WTC11 (cell line): ENCODE results near the gene GPR37L1.

Source experiments
- FOXJ3 ChIP-seq: sonication (generic); formaldehyde crosslinking; IDR thresholded peaks from 2 replicates; pipeline ENCODE4 v1.9.0; 2021; ENCODE audit warnings: missing genetic modification reagents, mild to moderate bottlenecking, borderline replicate concordance
- ZNF121 ChIP-seq: sonication (generic); formaldehyde crosslinking; IDR thresholded peaks from 2 replicates; pipeline ENCODE4 v1.8.0; 2023; ENCODE audit warnings: missing genetic modification reagents
- TF ChIP-seq, protein P1 (sequence below): fragments of 200-600 bp; IDR thresholded peaks from 2 replicates; pipeline ENCODE4 v1.8.0; 2022; ENCODE audit warnings: antibody characterized with exemption

DNA sequence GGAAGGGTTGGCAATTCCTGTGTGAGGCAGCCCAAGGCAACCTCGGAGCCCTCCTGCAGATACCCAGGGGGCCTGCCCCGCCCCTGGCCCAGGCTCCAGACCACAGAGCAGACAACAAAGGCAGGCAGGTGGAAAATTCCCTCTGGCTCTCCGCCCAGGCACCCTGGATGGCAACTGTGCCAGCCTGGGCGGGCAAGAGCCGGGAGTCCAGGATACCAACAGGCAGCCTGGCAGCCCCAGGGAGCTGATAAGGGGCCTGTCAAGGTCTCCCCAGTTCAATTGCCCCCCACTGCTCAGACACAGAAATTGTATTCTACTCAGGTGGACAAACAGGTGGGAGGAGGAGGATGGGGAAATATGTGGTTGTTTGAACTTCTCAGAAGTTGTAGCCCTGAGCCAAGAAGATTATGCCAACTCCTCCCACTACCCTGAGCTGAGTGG, 15.4 kb upstream of the GPR37L1 start:
- TF ChIP-seq ZNF121 (no peak), FOXJ3 (no peak)
- TF ChIP-seq, protein P1, sequence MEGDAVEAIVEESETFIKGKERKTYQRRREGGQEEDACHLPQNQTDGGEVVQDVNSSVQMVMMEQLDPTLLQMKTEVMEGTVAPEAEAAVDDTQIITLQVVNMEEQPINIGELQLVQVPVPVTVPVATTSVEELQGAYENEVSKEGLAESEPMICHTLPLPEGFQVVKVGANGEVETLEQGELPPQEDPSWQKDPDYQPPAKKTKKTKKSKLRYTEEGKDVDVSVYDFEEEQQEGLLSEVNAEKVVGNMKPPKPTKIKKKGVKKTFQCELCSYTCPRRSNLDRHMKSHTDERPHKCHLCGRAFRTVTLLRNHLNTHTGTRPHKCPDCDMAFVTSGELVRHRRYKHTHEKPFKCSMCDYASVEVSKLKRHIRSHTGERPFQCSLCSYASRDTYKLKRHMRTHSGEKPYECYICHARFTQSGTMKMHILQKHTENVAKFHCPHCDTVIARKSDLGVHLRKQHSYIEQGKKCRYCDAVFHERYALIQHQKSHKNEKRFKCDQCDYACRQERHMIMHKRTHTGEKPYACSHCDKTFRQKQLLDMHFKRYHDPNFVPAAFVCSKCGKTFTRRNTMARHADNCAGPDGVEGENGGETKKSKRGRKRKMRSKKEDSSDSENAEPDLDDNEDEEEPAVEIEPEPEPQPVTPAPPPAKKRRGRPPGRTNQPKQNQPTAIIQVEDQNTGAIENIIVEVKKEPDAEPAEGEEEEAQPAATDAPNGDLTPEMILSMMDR, result no peak
